Measurements from ENCODE around the gene ZBTB8OS. TPM values are rescaled to one million over a fixed set of nuclear protein-coding genes. Genes with fewer than 3 reads are reported as not detected.

The ZBTB8OS gene
- polyA plus RNA-seq, 1 donor from 2014 or later = 96.7 TPM

DNA sequence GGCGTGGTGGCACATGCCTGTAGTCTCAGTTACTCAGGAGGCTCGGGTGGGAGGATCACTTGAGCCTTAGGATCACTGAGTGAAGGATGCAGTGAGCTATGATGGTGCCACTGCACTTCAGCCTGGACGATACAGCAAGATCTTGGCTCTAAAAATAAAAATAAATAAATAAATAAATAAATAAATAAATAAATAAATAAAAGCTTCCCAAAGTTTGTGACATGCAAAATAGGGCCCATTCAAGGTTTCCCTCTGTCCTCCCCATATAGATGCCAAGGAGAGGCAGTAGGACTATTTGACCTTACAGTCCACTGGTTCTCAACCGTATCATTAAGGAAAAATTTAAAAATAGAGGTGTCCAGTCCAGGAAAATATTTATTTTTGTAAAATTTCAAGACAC, 41.2 kb downstream of the ZBTB8OS start:
- no peak for TF ChIP-seq SMC3 (conservative IDR thresholded peaks at IDR 0.05; ENCODE audit: poor library complexity)
- no peak for TF ChIP-seq TAF1 (IDR thresholded peaks at IDR 0.05; ENCODE audit: low read depth)
- Histone ChIP-seq H2AFZ (ENCODE audit: low read depth, low read length) (no peak overlapping the region), H3K36me3 (ENCODE audit: insufficient read depth, low read length) (no peaks in the 10 kb centered on the region), H3K79me2 (replicated peaks; ENCODE audit: insufficient read depth, low read length) (no peaks in the 10 kb centered on the region), H3K4me3 (ENCODE audit: low read length) (no peak overlapping the region), H3K9me3 (ENCODE audit: low read length) (no peaks in the 10 kb centered on the region), H3K4me2 (ENCODE audit: low read length) (no peak overlapping the region), H3K9me2 (ENCODE audit: insufficient read depth, low read length) (no peaks in the 10 kb centered on the region), H3F3A (ENCODE audit: insufficient read depth, low read length, poor library complexity, severe bottlenecking) (no peaks in the 10 kb centered on the region), H4K20me1 (ENCODE audit: insufficient read depth) (no peaks in the 10 kb centered on the region), H3K27ac (ENCODE audit: low read length) (no peak overlapping the region), H3K27me3 (ENCODE audit: insufficient read depth, low read depth, low read length) (no peaks in the 10 kb centered on the region), H3K9ac (ENCODE audit: low read length) (no peak overlapping the region)

DNA sequence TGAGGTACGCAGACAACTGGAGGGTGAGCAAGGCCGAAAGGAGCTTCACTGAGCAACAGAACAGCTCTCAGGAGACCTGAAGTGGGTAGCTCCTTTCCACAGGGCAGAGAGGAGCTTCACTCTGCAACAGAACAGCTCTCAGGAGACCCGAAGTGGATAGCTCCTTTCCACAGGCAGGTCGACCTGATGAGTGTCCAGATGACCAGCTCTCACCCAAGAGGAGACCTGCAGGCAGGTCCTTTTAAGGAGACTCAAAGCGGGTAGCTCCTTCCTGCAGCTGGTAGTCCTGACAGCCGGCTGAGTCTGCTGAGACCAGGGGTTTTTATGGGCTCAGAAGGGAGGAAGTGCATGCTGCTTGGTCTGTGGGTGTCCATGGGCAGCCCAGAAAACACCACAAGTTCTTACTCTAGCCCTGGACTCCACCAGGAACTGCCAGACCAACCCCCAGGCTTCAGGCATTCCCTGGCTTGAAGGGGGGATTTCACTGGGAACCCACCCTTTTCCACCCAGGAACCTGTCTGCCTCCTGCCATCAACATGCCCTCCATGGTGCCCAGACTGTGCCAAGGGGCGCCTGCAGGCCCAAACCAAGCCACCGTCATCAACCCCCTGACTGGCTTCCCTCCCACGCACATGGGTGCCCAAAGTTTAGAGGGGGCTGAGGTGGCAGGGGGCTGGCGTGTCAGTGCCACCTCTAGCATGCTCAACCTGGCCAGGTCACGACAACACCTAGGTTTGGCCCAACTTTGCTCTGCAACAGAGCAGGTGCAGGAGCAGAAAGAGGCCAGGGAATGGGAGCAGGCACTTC, 43.6 kb downstream of the ZBTB8OS start:
- H3K27ac ChIP-seq (ENCODE audit: low read length) = no peak overlapping the region
- H4K20me1 ChIP-seq (ENCODE audit: insufficient read depth) = no peaks in the 10 kb centered on the region
- H3F3A ChIP-seq (ENCODE audit: insufficient read depth, low read length, poor library complexity, severe bottlenecking) = no peaks in the 10 kb centered on the region
- no peak overlapping the region for H3K9ac ChIP-seq (ENCODE audit: low read length)
- no peaks in the 10 kb centered on the region for H3K36me3 ChIP-seq (ENCODE audit: insufficient read depth, low read length)
- H3K79me2 ChIP-seq (replicated peaks; ENCODE audit: insufficient read depth, low read length) = no peaks in the 10 kb centered on the region
- no peaks in the 10 kb centered on the region for H3K9me2 ChIP-seq (ENCODE audit: insufficient read depth, low read length)
- no peak overlapping the region for H3K4me2 ChIP-seq (ENCODE audit: low read length)
- H3K4me3 ChIP-seq (ENCODE audit: low read length) = no peak overlapping the region
- H2AFZ ChIP-seq (ENCODE audit: low read depth, low read length) = no peak overlapping the region
- H3K9me3 ChIP-seq (ENCODE audit: low read length) = no peaks in the 10 kb centered on the region
- no peaks in the 10 kb centered on the region for H3K27me3 ChIP-seq (ENCODE audit: insufficient read depth, low read depth, low read length)
- TF ChIP-seq EZH2 (IDR thresholded peaks at IDR 0.05; ENCODE audit: borderline replicate concordance, insufficient read depth, low read length, poor library complexity, severe bottlenecking) (no peak), RAD21 (conservative IDR thresholded peaks at IDR 0.05) (no peak), TAF1 (IDR thresholded peaks at IDR 0.05; ENCODE audit: low read depth) (no peak), EP300 (conservative IDR thresholded peaks at IDR 0.05; ENCODE audit: poor library complexity, severe bottlenecking) (no peak), MXI1 (conservative IDR thresholded peaks at IDR 0.05; ENCODE audit: poor library complexity, severe bottlenecking) (no peak)
- TF ChIP-seq, protein P1, sequence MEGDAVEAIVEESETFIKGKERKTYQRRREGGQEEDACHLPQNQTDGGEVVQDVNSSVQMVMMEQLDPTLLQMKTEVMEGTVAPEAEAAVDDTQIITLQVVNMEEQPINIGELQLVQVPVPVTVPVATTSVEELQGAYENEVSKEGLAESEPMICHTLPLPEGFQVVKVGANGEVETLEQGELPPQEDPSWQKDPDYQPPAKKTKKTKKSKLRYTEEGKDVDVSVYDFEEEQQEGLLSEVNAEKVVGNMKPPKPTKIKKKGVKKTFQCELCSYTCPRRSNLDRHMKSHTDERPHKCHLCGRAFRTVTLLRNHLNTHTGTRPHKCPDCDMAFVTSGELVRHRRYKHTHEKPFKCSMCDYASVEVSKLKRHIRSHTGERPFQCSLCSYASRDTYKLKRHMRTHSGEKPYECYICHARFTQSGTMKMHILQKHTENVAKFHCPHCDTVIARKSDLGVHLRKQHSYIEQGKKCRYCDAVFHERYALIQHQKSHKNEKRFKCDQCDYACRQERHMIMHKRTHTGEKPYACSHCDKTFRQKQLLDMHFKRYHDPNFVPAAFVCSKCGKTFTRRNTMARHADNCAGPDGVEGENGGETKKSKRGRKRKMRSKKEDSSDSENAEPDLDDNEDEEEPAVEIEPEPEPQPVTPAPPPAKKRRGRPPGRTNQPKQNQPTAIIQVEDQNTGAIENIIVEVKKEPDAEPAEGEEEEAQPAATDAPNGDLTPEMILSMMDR (IDR thresholded peaks at IDR 0.05; ENCODE audit: poor library complexity, severe bottlenecking) = no peak

DNA sequence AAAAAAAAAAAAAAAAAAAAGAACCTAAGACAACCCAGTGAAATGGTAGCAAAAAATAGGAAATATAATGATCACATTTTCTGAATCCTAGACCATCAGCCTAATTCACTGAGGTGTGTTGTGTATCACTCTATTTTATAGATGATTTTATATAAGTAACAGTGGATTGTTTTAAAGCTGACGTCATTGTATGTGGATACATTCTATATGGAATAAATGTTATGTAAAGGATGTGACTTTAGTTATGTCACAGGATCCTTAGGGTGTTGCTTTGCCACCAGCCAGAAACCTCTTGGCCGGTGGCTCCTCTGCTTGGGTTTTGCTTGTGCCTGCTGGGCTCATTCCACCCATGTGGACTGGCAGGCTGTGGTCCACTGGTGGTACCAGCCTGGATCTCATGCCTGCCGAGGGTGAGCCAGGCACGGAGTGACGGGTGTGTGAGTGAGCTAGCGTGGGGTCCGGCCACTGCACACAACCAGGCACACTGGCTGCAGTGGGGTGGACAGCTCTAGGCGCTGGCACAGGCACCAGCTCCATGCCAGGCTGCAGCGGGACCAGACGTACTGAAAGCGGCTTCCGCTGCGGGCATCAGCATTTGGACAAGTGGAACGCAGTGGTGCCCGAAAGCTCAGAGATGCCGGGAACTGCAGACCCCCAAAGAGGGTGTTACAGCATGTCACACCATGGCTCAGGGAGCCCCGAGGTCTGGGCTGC, 44.5 kb downstream of the ZBTB8OS start:
- Histone ChIP-seq H3K36me3 (ENCODE audit: insufficient read depth, low read length) (no peaks in the 10 kb centered on the region), H3F3A (ENCODE audit: insufficient read depth, low read length, poor library complexity, severe bottlenecking) (no peaks in the 10 kb centered on the region), H3K4me2 (ENCODE audit: low read length) (no peak overlapping the region), H3K9me2 (ENCODE audit: insufficient read depth, low read length) (no peaks in the 10 kb centered on the region), H3K9ac (ENCODE audit: low read length) (no peak overlapping the region), H3K79me2 (replicated peaks; ENCODE audit: insufficient read depth, low read length) (no peaks in the 10 kb centered on the region), H3K27me3 (ENCODE audit: insufficient read depth, low read depth, low read length) (no peaks in the 10 kb centered on the region), H3K27ac (ENCODE audit: low read length) (no peak overlapping the region), H2AFZ (ENCODE audit: low read depth, low read length) (no peak overlapping the region), H3K9me3 (ENCODE audit: low read length) (no peaks in the 10 kb centered on the region), H4K20me1 (ENCODE audit: insufficient read depth) (no peaks in the 10 kb centered on the region), H3K4me3 (ENCODE audit: low read length) (no peak overlapping the region)
- no peak for TF ChIP-seq EP300 (conservative IDR thresholded peaks at IDR 0.05; ENCODE audit: poor library complexity, severe bottlenecking)
- TF ChIP-seq POLR2AphosphoS5 (IDR thresholded peaks at IDR 0.05) = no peak
- no peak for TF ChIP-seq MXI1 (conservative IDR thresholded peaks at IDR 0.05; ENCODE audit: poor library complexity, severe bottlenecking)
- no peak for TF ChIP-seq TAF1 (IDR thresholded peaks at IDR 0.05; ENCODE audit: low read depth)
- no peak for TF ChIP-seq RAD21 (conservative IDR thresholded peaks at IDR 0.05)
- TF ChIP-seq EZH2 (IDR thresholded peaks at IDR 0.05; ENCODE audit: borderline replicate concordance, insufficient read depth, low read length, poor library complexity, severe bottlenecking) = no peak
- no peak for TF ChIP-seq SMC3 (conservative IDR thresholded peaks at IDR 0.05; ENCODE audit: poor library complexity)
- TF ChIP-seq, protein P1 (IDR thresholded peaks at IDR 0.05; ENCODE audit: poor library complexity, severe bottlenecking) = no peak
- TF ChIP-seq, protein P2, sequence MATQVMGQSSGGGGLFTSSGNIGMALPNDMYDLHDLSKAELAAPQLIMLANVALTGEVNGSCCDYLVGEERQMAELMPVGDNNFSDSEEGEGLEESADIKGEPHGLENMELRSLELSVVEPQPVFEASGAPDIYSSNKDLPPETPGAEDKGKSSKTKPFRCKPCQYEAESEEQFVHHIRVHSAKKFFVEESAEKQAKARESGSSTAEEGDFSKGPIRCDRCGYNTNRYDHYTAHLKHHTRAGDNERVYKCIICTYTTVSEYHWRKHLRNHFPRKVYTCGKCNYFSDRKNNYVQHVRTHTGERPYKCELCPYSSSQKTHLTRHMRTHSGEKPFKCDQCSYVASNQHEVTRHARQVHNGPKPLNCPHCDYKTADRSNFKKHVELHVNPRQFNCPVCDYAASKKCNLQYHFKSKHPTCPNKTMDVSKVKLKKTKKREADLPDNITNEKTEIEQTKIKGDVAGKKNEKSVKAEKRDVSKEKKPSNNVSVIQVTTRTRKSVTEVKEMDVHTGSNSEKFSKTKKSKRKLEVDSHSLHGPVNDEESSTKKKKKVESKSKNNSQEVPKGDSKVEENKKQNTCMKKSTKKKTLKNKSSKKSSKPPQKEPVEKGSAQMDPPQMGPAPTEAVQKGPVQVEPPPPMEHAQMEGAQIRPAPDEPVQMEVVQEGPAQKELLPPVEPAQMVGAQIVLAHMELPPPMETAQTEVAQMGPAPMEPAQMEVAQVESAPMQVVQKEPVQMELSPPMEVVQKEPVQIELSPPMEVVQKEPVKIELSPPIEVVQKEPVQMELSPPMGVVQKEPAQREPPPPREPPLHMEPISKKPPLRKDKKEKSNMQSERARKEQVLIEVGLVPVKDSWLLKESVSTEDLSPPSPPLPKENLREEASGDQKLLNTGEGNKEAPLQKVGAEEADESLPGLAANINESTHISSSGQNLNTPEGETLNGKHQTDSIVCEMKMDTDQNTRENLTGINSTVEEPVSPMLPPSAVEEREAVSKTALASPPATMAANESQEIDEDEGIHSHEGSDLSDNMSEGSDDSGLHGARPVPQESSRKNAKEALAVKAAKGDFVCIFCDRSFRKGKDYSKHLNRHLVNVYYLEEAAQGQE (IDR thresholded peaks at IDR 0.05; ENCODE audit: borderline replicate concordance) = no peak

Measured in neural cell (in vitro differentiated cells).